GM21529 (cell line): Measurements from ENCODE around the gene RAD51.

ENCODE experiments used
- ATAC-seq: cut with Tn5 transposase; IDR thresholded peaks from one replicate; pipeline ENCODE4 v1.9.1; 2021; ENCODE audit not compliant: unreplicated experiment

RAD51 gene

GRCh38 chr15:40776537-40777141, 81.7 kb downstream of the RAD51 start:
- ATAC-seq: no peak
